ENCODE measurements around the gene PSENEN.

PSENEN gene

DNA sequence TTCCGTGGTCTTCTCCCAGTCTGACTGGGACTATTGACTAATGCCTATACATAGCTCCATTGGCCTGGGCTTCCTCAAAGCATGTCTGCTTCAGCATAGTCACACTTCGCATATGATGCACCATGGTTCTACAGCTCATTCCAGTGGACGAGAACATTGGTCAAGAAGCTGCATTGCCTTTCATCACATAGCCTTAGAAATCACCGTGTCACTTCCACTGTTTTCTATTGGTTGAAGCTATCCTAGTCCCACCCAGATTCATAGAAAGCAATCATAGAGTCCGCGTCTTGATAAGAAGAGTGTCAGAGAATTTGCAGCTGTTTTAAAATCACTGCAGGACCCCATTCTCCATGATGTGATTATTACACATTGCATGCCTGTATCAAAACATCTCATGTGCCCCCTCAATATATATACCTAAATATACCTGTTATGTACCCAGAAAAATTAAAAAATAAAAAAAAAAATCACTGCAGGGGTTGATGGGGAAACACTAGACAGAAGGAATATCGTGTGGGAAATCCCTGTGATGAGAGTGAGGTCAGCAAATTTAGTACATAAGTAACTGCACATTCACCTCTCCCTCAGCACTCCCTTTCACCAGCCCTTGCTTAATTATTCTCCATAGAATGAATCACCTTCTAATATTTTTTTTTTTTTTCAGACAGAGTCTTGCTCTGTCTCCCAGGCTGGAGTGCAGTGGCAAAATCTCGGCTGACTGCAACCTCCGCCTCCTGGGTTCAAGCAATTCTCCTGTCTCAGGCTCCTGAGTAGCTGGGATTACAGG is 27.8 kb downstream of the PSENEN start:
- no peak for DNase-seq (ENCODE audit: low read depth)

GRCh38 chr19:35774274-35775045 is 29.0 kb downstream of the PSENEN start:
- no peak for DNase-seq (ENCODE audit: low read depth)

DNA sequence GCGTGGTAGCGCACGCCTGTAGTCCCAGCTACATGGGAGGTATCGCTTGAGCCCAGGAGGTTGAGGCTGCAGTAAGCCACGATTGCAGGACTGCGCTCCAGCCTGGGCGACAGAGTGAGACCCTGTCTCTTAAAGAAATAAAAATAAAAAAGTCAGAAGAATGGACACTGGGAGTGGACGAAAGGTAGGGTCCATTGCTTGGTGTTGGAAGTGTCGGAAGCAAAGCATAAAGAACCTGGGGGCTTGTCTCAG is 29.5 kb downstream of the PSENEN start:
- no peak for DNase-seq (ENCODE audit: low read depth)

GRCh38 chr19:35775298-35776101 is 30.0 kb downstream of the PSENEN start, which contains the start of gene ARHGAP33:
TSS of gene ARHGAP33 (plus strand) at chr19:35775564. CDS start at chr19:35775659, 95 bp downstream.
- DNase-seq (ENCODE audit: low read depth), result peak; percentile 93

GRCh38 chr19:35776102-35776788 is 30.8 kb downstream of the PSENEN start:
- no peak for DNase-seq (ENCODE audit: low read depth)

GRCh38 chr19:35777086-35777841 is 31.8 kb downstream of the PSENEN start:
- DNase-seq (ENCODE audit: low read depth), result no peak

DNA sequence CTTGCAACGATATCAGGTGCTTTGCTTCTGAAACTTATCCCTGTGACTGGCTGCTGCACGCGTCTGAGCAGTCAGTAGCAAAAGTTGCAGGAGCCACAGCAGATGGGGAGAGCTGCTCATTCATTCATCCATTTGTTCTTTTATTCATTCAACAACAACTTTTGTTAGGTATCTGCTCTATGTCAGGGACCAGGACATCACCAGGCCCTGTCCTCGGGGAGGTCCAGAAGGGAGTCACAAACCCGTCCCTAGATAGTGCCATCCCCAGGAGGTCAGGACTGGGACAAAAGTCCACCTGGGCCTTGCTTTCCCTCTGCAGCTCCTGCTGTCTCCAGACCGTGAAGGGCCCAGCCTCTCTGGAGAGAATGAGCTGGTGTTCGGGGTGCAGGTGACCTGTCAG is 32.5 kb downstream of the PSENEN start:
- DNase-seq (ENCODE audit: low read depth), result no peak

- no peak for DNase-seq (ENCODE audit: low read depth)
Measured at GRCh38 chr19:35779033-35779432, 33.6 kb downstream of the PSENEN start.

DNA sequence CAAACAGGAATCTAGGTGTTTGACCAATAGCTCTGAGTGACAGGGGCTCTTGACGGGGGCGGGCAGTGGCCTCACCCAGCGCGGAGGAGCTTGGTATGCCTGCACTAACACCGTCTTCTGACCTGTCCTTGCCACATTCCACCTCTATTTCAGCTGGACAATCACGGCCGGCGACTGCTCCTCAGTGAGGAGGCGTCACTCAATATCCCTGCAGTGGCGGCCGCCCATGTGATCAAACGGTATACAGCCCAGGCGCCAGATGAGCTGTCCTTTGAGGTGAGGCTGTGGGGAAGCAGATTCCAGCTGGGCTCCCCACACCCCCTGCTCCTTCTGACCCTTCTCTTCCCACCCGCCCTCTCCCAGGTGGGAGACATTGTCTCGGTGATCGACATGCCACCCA is 34.6 kb downstream of the PSENEN start:
- no peak for DNase-seq (ENCODE audit: low read depth)

DNA sequence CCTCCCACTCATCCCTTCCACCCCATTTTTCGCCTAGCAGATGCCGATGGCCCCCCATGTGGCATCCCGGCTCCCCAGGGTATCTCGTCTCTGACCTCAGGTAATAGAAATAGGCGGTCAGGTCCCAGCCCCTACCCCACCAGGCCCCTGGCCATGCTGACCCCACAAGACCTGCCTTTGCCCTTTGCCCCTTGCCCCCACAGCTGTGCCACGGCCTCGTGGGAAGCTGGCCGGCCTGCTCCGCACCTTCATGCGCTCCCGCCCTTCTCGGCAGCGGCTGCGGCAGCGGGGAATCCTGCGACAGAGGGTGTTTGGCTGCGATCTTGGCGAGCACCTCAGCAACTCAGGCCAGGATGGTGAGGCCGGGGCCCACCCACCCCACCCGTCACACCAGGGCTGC is 35.3 kb downstream of the PSENEN start:
- DNase-seq (ENCODE audit: low read depth), result no peak

DNA sequence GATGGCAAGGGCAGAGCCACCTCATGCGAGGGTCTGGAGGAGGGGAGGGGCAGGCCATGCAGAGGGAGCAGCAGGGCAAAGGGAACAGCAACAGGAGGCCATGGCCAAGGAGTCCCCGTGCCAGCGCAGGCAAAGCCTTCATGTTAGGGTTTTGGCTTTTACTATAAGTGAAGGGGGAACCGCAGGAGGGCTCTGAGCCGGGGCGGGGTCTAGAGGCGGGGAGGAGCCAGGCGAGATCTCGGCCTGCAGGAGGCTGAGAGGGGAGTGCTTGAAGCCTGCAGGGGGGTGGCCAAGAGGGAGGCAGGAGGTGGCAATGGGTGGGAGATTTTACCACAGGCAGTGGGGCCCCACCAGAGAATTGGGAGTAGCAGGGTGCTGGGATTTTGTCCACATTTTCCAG is 36.2 kb downstream of the PSENEN start:
- no peak for DNase-seq (ENCODE audit: low read depth)

DNA sequence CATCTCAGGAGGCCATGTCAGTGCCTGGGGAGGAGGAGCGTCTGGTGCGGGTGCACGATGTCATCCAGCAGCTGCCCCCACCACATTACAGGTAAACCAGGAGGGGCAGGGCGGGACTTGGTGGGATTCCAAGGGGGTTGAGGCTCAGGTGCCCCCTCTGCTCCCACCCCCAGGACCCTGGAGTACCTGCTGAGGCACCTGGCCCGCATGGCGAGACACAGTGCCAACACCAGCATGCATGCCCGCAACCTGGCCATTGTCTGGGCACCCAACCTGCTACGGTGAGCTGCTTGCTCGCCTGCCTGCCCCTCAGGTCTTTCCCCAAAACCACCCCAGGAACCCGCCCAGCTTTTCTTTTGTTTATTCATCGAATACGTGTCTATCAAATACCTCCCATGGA is 37.1 kb downstream of the PSENEN start:
- no peak for DNase-seq (ENCODE audit: low read depth)

GRCh38 chr19:35783469-35784434 is 38.3 kb downstream of the PSENEN start:
- no peak for DNase-seq (ENCODE audit: low read depth)

- no peak for DNase-seq (ENCODE audit: low read depth)
Measured at GRCh38 chr19:35784503-35785338, 39.3 kb downstream of the PSENEN start.

GRCh38 chr19:35785339-35785627 is 39.8 kb downstream of the PSENEN start:
- no peak for DNase-seq (ENCODE audit: low read depth)

- no peak for DNase-seq (ENCODE audit: low read depth)
Measured at GRCh38 chr19:35786299-35787160, 41.1 kb downstream of the PSENEN start.

DNA sequence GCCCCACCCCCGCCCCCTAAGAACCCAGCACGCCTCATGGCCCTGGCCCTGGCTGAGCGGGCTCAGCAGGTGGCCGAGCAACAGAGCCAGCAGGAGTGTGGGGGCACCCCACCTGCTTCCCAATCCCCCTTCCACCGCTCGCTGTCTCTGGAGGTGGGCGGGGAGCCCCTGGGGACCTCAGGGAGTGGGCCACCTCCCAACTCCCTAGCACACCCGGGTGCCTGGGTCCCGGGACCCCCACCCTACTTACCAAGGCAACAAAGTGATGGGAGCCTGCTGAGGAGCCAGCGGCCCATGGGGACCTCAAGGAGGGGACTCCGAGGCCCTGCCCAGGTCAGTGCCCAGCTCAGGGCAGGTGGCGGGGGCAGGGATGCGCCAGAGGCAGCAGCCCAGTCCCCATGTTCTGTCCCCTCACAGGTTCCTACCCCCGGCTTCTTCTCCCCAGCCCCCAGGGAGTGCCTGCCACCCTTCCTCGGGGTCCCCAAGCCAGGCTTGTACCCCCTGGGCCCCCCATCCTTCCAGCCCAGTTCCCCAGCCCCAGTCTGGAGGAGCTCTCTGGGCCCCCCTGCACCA is 41.9 kb downstream of the PSENEN start:
- no peak for DNase-seq (ENCODE audit: low read depth)
